GM13977 (cell line): Measurements from ENCODE around the gene SNAP47.

Source experiments
- DNase-seq: peaks from one replicate; pipeline ENCODE4 v3.0.0; 2012; ENCODE audit warnings: low spot score
- CTCF ChIP-seq: IDR thresholded peaks from 2 replicates; pipeline ENCODE4 v1.5.1; 2012; ENCODE audit warnings: mild to moderate bottlenecking, control low read depth; ENCODE audit not compliant: insufficient read depth; ENCODE audit errors: extremely low read depth, missing control alignments
- in situ Hi-C: fragments of 300-500 bp; cut with MboI; formaldehyde crosslinking; loops from one replicate; pipeline ENCODE4 v1.12.0; 2022; ENCODE audit warnings: low sequenced_read_pairs, low pct_unique_long_range_greater_than_20kb, mixed read lengths, inconsistent platforms; ENCODE audit not compliant: unreplicated experiment

Gene SNAP47

DNA sequence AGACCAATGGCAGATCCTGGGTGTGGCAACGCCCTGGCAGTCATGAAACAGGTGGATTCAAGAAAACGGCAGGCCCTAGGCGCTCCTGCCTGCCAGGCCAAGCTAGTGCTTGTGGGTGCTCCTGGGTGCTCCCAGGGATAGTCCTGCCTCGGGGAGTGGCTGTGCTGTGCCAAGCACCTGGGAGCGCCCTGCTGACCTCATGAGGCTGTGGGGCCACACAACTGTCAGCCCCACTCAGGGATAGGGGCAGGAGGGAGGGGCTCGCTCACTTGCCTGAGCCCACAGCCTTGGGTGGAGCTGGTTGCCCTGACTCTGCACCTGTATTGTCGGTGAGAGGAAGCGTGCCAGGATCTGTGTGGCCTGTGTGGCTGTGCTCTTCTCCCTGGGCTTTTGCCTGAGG, 9.4 kb downstream of the SNAP47 start:
- TF ChIP-seq CTCF: no peak
- in situ Hi-C loops: no loop called here
- DNase-seq: no peak

DNA sequence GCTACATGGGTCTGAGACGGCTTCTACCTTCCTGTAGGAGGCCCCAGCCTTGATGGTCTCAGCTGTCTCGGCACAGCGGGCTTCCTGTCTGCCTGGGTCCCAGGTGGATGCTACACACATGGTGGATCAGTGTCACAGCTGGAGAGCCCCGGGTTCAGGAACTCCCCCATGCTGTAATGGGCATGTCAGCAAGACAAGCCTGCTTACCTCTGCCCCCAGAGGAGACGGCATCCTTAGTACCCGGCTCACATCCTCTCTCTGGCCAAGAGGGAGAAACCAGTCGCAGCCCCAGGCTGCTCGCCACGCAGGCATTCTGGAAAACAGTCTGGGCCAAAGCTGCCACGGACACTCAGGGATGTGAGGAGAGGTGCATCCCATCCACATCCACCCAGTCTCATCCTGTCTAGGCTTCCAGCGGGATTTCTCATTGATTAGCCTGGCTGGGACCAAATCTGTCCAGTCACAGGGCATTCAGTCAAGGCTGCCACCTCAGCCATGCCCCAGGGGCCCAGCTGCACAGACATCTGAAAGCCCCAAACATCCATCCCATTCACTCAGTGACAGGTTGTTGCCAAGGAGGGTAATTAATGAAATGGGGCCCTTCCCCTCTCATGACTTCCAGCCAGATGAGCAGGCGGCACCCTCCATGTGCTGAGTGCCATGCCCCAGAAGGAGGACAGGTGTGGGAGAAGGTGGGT, 10.5 kb downstream of the SNAP47 start:
- in situ Hi-C loops: no loop called here
- DNase-seq: no peak

DNA sequence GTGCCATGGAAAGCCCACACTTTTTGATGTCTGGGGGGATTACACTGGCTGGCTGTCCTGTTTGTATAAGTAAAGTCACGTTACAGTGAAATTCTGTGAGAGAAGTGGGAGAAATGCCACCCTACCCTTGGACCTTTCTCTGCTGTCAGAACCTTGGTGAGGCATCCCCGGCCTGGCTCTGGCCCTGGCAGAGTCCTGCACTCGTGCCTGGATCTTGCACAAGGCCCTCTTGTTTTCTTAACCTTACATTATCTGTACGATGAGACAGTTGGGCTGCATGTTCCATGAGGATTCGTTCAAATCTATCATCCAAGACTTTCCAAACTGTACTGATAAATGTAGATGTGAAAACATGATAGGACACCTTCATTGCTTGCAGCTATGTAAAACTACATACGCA, 11.4 kb downstream of the SNAP47 start:
- no peak for TF ChIP-seq CTCF
- in situ Hi-C loops: no loop called here
- no peak for DNase-seq

More for the DNA sequence above, 10.5 kb downstream of the SNAP47 start:
- TF ChIP-seq CTCF: no peak

DNA sequence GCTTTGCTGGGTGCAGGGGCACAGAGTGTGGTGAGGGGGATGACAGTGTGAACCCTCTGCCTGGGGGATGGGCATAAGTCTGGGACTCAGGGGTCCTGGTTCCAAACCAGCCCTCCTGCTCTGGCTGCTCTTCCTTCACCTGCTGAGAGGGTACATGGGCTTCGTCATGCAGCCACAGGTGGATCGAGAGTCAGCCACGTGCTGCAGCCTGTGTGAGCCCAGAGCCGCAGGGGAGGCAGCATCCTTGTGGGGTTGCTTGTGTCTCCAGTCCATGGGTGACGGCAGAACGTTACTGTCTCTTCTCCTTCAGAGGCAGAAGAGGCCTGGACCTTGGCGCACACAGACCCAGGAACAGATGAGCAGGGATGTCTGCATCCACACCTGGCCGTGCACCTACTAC, 12.1 kb downstream of the SNAP47 start:
- no peak for TF ChIP-seq CTCF
- in situ Hi-C loops: no loop called here
- no peak for DNase-seq

GRCh38 chr1:227747948-227748495, 12.8 kb downstream of the SNAP47 start:
- in situ Hi-C loops: no loop called here
- no peak for DNase-seq
- no peak for TF ChIP-seq CTCF

GRCh38 chr1:227748496-227749182, 13.4 kb downstream of the SNAP47 start:
- DNase-seq: no peak
- in situ Hi-C loops: no loop called here
- TF ChIP-seq CTCF: no peak
